Left forelimb (tissue), 1 donor: ENCODE data around the gene NCOA3.
"Not testable (repeated sequence)": the region's sequence is repeated elsewhere in the genome, so short reads cannot be mapped to it uniquely, and the experiment has no call there.

Source experiments
- DNase-seq: peaks from one replicate; pipeline ENCODE4 v3.0.0-alpha.2; 2018; ENCODE audit warnings: low spot score

Gene NCOA3

DNA sequence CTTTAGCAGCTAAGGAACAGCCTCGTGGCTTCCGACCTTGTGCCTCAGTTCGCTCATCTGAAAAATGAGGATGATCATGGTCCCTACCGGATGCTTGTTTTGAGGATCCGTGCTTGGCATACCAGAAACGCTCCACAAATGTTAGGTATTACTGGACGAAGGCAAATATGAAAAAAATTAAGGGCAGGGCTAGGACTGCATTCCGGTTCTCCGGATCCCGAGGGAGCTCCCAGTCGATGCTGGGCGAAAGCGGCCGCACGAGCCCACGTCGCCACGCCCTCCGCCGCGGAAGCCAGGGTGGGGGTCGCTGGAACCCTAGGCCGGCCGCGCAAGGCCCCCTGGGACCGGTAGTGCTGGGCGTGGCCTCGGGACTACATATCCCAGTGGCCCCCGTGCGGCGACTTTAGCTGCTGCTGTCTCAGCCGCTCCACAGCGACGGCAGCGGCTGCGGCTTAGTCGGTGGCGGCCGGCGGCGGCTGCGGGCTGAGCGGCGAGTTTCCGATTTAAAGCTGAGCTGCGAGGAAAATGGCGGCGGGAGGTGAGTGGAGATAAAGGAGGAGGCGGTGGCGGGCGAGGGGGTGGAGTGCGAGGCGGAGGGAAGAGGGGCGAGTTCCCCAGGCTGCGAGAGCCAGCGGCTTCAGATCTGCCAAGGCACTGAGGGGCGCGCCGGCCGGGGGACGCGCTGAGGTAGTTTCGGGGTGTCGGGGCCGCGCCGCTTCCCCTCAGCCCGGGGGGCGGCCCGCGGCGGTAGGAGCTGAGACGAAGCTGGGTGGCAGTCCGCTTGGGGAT is at the start of gene NCOA3:
TSS of gene NCOA3 (plus strand) at position 406 of the 789 bp plus-strand sequence. CDS start 120,361 bp downstream, outside the sequence.
- DNase-seq, result peak; percentile 94

DNA sequence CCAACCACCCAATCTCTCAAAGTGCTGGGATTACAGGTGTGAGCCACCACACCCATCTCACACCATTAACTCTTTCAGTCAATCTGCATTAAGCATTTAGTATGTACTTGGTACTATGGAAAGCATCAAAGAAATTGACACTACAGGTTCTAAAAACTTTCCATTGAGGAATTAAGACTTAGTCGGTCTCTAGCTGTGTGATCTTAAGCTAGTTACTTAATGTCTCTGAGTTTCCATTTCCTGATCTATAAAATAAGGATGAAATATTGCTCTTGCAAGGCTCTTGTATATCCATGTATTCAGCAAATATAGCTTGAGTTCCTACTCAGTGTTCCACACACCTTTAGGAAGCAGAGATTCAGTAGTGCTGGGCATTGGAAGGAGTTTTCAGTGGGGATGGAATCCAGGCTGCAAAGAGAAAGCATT is 48.9 kb upstream of the NCOA3 start:
- no peak for DNase-seq

DNA sequence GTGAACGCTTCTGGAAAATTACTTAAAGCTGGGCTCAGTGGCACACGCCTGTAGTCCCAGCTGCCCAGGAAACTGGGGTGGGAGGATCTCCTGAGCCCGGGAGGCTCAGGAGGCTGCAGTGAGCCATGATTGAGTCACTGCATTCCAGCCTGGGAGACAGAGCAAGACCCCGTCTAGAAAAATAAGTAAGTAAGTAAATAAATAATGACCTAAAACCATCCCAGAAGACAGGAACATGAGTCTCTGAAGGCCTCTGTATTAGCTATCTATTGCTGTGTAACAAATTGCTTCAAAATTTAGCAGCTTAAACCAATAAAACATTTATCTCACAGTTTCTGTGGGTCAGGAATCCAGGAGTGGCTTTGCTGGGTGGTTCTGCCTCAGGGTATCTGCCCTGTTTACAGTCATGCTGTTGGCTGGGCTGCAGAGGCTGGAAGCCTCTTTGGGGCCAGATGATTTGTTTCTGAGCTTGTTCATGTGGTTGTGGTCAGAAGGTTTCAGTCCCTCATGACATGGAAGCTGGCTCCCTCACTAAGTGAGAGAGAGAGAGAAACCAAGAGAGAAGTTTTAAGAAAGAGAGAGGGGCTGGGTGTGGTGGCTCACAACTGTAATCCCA is 48.4 kb upstream of the NCOA3 start:
- no peak for DNase-seq

DNA sequence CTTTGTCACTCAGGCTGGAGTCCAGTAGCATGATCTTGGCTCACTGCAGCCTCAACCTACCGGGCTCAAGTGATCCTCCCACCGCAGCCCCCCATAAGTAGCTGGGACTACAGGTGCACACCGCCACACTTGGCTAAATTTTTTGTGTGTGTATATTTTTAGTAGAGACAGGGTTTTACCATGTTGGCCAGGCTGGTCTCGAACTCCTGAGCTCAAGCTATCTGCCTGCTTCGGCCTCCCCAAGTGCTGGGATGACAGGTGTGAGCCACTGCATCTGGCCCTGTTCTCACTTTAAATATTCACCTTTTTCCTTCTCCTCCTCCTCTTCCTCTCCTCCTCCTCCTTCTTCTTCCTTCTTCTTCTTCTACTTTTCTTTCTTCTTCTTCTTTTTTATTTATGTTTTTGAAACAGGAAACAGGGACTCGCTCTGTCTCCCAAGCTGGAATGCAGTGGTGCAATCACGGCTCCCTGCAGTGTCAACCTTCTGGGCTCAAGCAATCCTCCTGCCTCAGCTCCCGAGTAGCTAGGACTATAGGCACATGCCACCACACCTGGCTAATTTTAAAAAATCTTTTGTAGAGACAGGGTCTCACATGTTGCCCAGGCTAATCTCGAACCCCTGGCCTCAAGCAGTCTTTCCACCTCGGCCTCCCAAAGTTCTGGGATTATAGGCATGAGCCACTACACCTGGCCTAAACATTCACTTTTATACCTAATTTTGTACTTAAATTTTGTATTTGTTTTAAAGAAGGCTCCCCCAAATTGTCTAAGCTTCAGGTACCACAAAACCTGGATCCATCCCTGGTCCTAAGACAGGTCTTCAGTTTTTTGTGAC is 47.2 kb upstream of the NCOA3 start:
- no peak for DNase-seq

DNA sequence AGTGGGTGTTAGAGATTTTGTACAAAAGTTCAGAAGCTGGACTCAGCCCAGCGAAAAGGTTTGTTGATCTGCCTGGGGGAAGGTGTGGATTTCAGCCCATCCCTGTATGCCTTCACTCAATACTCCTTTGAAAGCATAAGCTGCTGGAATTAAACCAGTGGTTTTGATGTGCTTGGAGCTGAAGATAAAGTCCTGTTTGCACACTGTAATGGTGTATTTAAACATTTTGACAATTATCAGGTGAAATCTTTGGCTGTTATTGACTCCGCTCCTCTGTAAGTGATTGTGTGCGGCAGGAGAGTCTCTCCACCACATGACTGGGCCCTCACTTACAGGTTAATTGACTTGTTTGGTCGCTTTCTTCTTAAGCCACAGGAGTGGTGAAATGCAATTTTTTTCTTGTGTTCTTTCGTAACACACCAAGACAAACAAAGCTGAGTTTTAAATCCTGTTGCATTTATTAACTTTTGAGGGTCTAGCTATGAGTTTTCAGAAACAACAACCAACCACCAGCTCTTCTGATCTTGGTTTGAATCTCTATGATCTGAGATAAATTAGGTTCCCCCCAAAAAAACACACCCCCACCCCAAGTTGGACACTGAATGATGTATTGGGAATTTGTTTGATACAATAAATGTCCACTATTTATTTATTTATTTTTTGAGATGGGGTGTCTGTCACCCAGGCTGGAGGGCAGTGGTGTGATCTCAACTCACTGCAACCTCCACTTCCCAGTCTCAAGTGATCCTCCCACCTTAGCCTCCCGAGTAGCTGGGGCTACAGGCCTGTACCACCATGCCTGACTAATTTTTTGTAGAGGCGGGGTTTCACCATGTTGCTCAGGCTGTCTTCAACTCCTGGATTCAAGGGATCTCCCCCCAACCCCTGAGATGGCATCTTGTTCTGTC is 46.3 kb upstream of the NCOA3 start:
- DNase-seq, result no peak

DNA sequence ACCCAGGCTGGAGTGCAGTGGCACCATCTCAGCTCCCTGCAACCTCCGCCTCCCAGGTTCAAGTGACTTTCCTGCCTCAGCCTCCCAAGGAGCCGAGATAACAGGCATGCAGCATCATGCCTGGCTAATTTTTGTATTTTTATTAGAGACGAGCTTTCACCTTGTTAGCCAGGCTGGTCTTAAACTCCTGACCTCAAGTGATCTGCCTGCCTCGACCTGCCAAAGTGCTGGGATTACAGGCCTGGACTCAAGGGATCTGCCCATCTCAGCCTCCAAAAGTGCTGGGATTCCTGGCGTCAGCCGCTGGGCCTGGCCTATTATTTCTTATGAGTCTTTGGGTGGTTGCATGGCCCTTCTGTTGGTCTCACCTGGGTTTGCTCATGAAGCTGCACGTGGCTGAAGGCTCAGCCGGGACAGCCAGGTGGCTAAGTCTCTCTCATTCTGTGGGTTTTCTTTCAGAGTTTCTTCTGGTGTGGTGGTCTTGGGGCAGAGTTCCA is 45.6 kb upstream of the NCOA3 start:
- DNase-seq, result no peak

DNA sequence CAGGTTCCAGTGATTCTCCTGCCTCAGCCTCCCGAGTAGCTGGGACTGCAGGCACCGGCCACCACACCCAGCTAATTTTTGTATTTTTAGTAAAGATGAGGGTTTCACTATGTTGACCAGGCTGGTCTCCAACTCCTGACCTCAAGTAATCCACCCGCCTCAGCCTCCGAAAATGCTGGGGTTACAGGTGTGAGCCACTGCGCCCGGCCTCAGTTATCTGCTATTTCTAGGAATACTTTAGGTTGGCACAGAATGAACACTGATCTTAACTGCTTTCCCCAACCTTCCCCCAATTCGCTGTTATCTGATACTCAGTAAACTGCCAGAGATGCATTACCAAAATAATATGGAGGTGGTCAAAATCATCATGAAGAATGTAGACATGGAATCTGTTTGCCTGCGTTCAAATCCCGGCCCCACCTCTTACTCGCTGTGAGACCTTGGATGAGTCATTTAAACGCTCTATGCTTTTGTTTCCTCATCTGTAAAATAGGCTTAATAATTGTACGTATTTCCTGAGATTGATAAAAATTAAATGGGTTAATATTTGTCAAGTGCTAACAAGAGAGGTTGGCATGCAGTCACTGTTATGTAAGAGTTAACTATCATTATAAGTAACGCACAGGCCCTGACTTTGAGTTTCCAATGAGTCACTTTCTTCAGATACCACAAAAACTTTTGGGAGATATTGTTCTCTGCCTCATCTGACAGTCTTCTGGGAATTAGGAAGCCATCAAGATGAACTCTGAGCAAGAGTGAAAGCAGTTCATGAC is 44.5 kb upstream of the NCOA3 start:
- DNase-seq, result no peak

DNA sequence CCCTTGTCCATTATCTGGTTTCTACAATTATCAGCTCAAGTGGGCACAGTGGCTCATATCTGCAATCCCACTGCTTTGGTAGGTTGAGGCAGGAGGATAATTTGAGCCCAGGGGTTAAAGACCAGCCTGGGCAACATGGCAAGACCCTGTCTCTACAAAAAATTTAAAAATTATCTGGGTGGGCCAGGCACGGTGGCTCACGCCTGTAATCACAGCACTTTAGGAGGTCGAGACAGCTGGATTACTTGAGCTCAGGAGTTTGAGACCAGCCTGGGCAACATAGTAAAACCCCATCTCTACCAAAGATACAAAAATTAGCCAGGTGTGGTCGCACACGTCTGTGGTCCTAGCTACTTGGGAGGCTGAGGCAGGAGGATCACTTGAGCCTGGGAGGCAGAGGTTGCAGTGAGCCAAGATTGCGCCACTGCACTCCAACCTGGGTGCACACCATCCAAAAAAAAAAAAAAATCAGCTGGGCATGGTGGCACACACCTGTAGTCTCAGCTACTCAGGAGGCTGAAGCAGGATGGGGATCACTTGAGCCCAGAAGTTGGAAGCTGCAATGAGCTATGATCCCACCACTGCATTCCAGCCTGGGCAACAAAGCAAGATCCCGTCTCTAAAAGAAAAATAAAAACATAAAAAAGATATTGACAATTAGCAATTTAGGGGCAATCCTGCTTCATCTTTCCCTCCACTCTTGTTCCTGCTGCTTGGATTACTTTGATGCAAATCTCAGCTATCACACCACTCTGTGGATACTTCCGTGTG is 43.2 kb upstream of the NCOA3 start:
- not testable (repeated sequence) for DNase-seq

DNA sequence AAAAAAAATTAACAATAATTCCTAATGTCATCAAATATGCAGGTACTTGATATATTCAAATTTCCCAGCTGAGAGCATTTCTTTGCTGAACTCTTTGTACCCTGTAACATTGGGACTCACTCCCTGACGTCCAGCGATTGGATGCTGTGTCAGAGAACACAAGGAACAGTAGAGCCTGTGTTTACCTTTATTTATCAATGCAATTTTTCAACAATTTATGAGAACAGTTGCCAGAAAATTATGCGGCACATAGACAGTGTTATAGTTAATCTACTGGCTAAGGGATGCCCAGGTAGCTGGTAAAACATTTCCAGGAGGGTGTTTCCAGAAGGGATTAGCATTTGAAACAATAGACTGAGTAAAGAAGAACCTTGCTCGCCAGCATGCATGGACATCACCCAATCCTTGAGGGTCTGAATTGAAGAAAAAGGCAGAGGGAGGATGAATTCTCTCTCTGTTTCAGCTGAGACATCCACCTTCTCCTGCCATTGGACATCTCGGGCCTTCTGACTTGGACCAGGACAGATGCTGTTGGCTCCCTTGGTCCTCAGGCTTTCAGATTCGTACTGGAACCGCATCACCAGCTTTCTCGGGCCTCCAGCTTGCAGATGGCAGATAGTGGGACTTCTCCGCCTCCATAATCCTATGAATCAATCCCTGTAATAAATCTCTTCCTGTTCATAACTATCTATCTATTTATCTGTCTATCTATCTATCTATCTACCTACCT is 42.2 kb upstream of the NCOA3 start:
- DNase-seq, result no peak

DNA sequence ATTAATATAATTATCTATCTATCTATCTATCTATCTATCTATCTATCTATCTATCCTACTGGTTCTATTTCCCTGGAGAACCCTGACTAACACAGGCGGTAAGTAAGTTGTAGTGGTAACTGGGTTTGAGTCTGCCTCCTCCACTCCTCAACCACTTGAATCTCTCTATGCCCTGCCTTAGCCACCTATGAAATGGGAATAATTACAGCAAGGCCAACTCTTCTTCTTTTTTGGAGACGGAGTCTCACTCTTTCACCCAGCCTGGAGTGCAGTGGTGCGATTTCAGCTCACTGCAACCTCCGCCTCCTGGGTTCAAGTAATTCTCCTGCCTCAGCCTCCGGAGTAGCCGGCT is 41.0 kb upstream of the NCOA3 start:
- DNase-seq, result not testable (repeated sequence)

DNA sequence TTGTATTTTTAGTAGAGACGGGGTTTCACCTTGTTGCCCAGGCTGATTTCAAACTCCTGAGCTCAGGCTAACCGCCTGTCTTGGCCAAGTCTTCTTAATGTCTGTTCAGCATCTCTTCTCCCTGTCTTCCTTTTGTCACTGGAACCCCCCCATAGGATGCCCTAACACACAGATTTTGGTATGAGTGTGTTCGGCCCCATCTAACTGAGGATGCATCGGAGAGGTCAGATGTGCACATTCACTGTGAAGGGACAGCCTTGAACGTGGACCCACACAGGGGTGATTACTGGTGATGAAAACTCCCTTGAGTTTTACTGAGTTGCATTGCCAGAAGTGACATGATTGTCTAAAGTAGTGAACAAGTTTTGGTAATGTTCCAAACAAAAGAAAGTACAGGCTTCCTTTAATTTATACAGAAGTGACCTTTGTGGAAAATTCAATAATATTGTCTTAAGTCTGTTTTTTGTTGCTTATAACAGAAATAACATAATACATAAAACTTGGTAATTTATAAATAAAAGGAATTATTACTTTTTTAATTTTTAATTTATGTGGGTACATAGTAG is 40.5 kb upstream of the NCOA3 start:
- DNase-seq, result no peak

DNA sequence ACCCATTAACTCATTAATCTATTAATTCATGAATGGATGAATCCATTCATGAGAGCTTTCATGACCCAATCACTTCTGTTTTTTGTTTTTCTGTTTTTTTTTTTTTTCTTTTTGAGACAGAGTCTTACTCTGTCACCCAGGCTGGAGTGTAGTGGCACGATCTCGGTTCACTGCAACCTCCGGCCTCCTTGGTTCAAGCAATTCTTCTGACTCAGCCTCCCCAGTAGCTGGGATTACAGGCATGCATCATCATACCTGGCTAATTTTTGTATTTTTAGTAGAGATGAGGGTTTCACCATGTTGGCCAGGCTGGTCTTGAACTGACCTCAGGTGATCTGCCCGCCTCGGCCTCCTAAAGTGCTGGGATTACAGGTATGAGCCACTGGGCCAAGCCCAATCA is 39.8 kb upstream of the NCOA3 start:
- DNase-seq, result not testable (repeated sequence)

DNA sequence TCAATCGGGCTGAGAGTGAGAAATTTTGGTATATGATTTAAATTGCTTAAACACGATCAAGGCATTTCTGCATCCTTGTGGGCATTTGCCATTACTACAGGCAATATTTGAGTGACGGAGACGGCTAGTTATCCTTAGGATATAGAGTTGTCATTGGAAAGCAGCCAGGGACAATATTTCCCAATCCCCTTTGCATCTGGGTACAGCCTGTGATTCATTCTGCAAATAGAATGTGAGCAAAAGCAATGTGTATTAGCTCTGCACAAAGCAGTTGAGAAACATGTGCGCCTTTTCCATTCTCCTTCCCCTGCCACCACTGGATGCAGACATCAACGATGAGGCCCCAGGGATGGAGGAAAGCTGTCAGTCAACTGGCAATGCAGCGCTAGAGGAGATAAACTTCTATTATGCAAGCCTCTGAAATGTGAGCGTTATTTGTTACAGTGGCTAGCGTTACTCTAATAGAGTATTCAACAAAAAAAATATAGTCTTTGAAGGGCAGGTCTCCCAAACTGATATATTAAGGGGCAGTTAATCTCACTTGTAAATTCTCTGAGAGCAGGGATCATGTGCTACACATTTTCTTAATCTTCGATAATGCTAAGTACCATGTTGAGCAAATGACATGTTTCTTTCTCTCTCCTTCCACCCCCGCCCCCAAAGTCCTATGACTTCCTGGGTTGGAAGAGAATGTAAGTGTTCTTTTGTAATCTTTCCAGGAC is 37.1 kb upstream of the NCOA3 start:
- no peak for DNase-seq

DNA sequence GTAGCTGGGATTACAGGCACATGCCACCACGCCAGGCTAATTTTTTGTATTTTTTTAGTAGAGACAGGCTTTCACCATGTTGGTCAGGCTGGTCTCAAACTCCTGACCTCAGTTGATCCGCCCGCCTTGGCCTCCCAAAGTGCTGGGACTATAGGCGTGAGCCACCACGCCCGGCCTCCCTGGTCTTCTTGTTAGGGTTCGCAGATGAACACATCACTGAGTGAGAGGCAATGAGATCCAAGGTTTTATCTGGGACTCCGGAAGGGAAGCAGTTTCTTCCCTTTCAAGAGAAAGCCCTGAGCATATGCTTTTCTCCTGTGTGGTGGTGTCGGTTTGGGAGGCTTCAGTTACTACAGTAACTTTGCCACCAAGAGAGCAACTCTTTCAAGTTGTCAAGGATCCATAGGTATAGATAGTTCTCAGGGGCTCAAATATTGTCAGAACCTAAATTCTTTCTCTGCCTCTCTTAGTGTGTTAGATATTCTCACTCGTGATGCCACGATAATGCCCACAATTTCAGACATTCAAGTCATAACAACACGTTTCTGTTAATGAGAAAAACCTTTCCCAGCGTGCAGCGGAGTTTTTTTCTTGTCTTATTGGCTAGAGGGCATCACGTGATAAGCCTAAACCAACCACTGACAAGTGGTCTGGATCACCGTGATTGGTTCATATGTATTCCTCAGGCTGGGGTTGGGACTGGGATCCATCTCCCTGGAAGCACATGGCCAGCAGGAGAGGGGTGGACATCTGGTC is 36.2 kb upstream of the NCOA3 start:
- DNase-seq, result no peak

DNA sequence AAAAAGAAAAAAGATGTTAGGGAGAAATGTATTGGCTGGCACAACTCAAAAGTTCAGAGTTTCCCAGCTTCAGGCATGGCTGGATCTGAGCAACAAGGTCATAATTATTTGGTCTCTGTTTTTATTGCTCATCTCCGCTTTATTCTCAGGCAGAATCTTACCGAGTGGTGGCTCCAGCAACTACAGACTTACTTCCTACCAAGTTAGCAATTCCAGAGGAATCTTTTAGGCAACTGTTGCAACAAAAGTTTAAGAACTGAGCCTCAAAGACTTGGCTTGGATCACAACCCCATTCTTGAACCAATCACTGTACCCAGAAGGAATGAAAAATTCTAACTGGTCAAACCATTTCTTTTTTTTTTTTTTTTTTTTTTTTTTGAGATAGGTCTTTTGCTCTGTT is 35.5 kb upstream of the NCOA3 start:
- DNase-seq, result no peak

DNA sequence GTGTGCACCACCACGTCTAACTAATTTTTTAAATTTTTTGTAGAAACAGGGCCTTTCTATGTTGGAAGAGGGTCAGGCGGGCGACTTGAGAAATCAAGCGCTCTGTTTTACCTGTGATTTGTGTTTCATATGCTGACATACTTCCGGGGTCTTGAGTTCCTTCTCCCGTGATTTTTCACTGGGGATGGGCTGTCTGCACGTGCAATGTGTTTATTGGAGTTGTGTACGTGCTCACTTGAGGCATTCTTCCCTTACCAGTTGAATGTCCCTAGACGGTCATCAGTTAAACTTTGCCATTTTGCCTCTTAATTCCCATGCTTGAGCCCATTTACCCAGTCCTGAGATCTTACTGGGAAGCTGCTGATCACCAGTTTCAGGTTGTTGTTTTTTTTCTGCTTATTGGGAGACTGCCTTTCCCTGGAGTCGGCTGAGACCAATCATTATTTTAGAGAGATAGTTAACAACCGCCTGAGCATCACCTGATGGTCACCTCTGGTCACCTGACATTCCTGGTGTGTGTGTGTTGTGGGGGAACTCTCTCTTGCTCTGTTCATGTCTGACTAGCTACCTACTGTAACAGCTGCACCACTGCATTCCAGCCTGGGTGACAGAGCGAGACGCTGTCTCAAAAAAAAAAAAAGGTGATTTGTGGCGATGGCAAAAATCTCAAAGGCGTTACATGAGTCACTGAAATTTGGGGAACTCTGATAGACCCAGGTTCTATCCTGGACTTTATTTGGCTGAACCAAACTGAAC is 34.8 kb upstream of the NCOA3 start:
- no peak for DNase-seq
